ENCODE results near the gene KIAA1755.

DNA sequence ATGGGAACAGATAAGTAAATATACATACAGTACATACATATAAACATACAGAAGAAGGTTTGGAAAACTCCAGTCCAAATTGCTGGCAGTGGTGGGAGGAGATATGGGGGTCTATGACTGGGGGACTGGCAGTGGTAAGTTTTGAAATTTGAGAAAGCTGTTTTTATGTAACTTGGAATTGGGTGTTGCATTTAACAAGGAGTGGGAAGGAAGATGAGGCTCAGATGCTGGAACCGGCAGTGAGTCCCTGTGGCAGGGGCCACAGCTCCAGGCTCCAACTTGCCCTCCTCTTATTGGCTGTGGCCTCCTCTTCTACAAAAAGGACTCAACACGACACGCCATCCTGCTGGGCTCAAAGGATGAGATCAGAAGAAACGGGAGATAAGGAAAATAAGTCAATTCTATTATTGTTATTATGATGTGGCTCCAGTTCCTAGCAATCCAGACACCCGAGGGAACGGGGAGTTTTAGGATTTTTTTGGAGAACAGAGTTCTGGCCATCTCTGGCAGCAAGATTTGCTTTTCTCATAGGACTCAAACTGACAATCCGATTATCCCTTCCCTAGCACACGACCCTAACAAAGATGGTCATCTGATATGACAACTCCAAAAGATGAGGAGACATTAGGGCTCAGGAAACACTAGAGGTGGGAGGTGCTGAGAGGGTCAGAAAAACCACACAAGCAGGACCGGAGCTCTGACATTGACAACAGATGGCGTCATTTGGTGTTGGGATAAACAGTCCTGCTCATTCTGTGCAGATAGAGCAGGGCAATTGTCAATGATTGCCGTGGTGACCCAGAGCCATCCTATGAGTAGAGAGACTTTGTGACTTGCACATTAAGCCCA, 89.5 kb downstream of the KIAA1755 start:
- TF ChIP-seq, protein P1, sequence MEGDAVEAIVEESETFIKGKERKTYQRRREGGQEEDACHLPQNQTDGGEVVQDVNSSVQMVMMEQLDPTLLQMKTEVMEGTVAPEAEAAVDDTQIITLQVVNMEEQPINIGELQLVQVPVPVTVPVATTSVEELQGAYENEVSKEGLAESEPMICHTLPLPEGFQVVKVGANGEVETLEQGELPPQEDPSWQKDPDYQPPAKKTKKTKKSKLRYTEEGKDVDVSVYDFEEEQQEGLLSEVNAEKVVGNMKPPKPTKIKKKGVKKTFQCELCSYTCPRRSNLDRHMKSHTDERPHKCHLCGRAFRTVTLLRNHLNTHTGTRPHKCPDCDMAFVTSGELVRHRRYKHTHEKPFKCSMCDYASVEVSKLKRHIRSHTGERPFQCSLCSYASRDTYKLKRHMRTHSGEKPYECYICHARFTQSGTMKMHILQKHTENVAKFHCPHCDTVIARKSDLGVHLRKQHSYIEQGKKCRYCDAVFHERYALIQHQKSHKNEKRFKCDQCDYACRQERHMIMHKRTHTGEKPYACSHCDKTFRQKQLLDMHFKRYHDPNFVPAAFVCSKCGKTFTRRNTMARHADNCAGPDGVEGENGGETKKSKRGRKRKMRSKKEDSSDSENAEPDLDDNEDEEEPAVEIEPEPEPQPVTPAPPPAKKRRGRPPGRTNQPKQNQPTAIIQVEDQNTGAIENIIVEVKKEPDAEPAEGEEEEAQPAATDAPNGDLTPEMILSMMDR (IDR thresholded peaks at IDR 0.05) = no peak
- TF ChIP-seq POLR2A (IDR thresholded peaks at IDR 0.05) = no peak
- no peak for TF ChIP-seq POLR2AphosphoS5 (IDR thresholded peaks at IDR 0.05)

Data from breast epithelium (tissue), 3 donors.